ENCODE measurements around the gene RALGPS2.
"Not testable (repeated sequence)": the region's sequence is repeated elsewhere in the genome, so short reads cannot be mapped to it uniquely, and the experiment has no call there.

RALGPS2 gene

GRCh38 chr1:178781533-178782330 is 56.7 kb downstream of the RALGPS2 start:
- no peak for DNase-seq (ENCODE audit: low spot score)

GRCh38 chr1:178784131-178784536 is 59.1 kb downstream of the RALGPS2 start:
- no peak for DNase-seq (ENCODE audit: low spot score)

- no peak for DNase-seq (ENCODE audit: low spot score)
These were observed 67.3 kb downstream of the RALGPS2 start for GRCh38 chr1:178792394-178792793.

GRCh38 chr1:178796013-178796412 is 71.0 kb downstream of the RALGPS2 start:
- peak; percentile 25 for DNase-seq (ENCODE audit: low spot score)

- no peak for DNase-seq (ENCODE audit: low spot score)
These were observed 72.5 kb downstream of the RALGPS2 start for GRCh38 chr1:178797590-178797989.

GRCh38 chr1:178798232-178798861 is 73.3 kb downstream of the RALGPS2 start:
- DNase-seq (ENCODE audit: low spot score) = no peak

- DNase-seq (ENCODE audit: low spot score) = no peak
These were observed 77.8 kb downstream of the RALGPS2 start for GRCh38 chr1:178802873-178803272.

- no peak for DNase-seq (ENCODE audit: low spot score)
These were observed 81.7 kb downstream of the RALGPS2 start for GRCh38 chr1:178806665-178807300.

GRCh38 chr1:178808529-178808928 is 83.5 kb downstream of the RALGPS2 start:
- DNase-seq (ENCODE audit: low spot score) = no peak

GRCh38 chr1:178810585-178810984 is 85.5 kb downstream of the RALGPS2 start:
- no peak for DNase-seq (ENCODE audit: low spot score)

GRCh38 chr1:178818416-178818815 is 93.4 kb downstream of the RALGPS2 start:
- DNase-seq (ENCODE audit: low spot score) = no peak

- no peak for DNase-seq (ENCODE audit: low spot score)
These were observed 94.1 kb downstream of the RALGPS2 start for GRCh38 chr1:178819123-178819522.

GRCh38 chr1:178821134-178821866 is 96.3 kb downstream of the RALGPS2 start:
- no peak for DNase-seq (ENCODE audit: low spot score)

- no peak for DNase-seq (ENCODE audit: low spot score)
These were observed 100.1 kb downstream of the RALGPS2 start for GRCh38 chr1:178825167-178825566.

GRCh38 chr1:178844436-178844835 is 119.4 kb downstream of the RALGPS2 start:
- no peak for DNase-seq (ENCODE audit: low spot score)

GRCh38 chr1:178846306-178846705 is 121.3 kb downstream of the RALGPS2 start:
- no peak for DNase-seq (ENCODE audit: low spot score)

GRCh38 chr1:178847396-178847849 is 122.4 kb downstream of the RALGPS2 start:
- no peak for DNase-seq (ENCODE audit: low spot score)

- not testable (repeated sequence) for DNase-seq (ENCODE audit: low spot score)
These were observed 122.9 kb downstream of the RALGPS2 start for GRCh38 chr1:178847919-178848318.

- DNase-seq (ENCODE audit: low spot score) = no peak
These were observed 124.9 kb downstream of the RALGPS2 start for GRCh38 chr1:178849918-178850317.

- no peak for DNase-seq (ENCODE audit: low spot score)
These were observed 132.1 kb downstream of the RALGPS2 start for GRCh38 chr1:178857126-178857525.

- DNase-seq (ENCODE audit: low spot score) = no peak
These were observed 137.4 kb downstream of the RALGPS2 start for GRCh38 chr1:178862416-178862815.

GRCh38 chr1:178862864-178863263 is 137.8 kb downstream of the RALGPS2 start:
- DNase-seq (ENCODE audit: low spot score) = no peak

Measured in germinal center (tissue), 1 donor.